Retinal pigment epithelial cell (primary cell): ENCODE data around the gene ANKRD17.

ENCODE experiments used
- DNase-seq: peaks from one replicate; pipeline ENCODE4 v3.0.0-alpha.2; 2010; ENCODE audit warnings: low read depth
- H3K4me3 ChIP-seq: 2 replicates; pipeline ENCODE4 v1.5.1; 2011; ENCODE audit warnings: mild to moderate bottlenecking, low read length, control low read depth, moderate library complexity
- CTCF ChIP-seq: conservative IDR thresholded peaks from 2 replicates; pipeline ENCODE4 v1.5.1; 2011; ENCODE audit warnings: low read depth, low read length, control low read depth, inconsistent platforms

The ANKRD17 gene

GRCh38 chr4:73152893-73153292 is 105.7 kb downstream of the ANKRD17 start:
- TF ChIP-seq CTCF, result no peak
- H3K4me3 ChIP-seq, result no peak overlapping the region
- no peak for DNase-seq

- TF ChIP-seq CTCF, result no peak
- DNase-seq, result no peak
- H3K4me3 ChIP-seq, result no peak overlapping the region
Observed at GRCh38 chr4:73142995-73143547, 115.5 kb downstream of the ANKRD17 start.

GRCh38 chr4:73139991-73140390 is 118.6 kb downstream of the ANKRD17 start:
- TF ChIP-seq CTCF, result no peak
- H3K4me3 ChIP-seq, result no peak overlapping the region
- no peak for DNase-seq

DNA sequence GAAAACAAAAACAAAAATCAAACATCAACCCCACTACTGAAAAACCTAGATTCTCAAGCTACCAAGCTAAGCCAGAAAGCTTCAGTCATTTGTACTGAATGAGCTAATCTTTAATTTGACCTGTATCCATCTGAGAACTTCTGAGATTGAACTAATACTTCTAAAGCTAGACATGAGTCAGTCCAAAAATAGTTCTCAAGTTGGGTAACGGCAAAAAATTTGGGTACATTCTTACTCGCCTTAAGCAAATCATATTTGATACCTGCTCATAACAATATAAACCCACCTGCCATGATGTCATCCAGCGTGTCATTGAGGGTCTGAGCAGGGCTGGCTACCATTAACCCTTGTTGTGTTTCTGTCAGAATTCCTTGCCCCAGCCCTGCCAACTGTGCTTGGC is 119.4 kb downstream of the ANKRD17 start:
- TF ChIP-seq CTCF, result no peak
- no peak for DNase-seq
- H3K4me3 ChIP-seq, result no peak overlapping the region

DNA sequence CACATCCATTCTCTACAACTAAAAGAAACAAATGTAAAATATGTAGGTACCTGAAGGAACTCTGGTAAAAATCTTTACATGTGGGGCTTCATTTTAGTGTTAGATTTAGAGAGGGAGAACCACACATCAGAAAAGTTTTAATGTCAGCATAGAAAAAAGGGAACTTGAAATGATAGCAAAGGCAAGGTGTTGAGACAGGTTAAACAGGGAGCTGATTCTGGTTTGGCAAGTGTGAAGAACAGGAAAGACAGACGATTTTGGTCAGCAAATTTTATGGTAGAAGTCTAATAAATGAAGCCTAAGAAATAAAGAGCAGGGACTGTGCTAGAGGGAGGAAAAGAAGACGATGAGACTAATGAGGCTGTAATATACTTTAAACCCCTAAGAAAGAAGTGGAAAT is 121.5 kb downstream of the ANKRD17 start:
- no peak for TF ChIP-seq CTCF
- H3K4me3 ChIP-seq, result no peak overlapping the region
- DNase-seq, result no peak

GRCh38 chr4:73133784-73134183 is 124.8 kb downstream of the ANKRD17 start:
- no peak overlapping the region for H3K4me3 ChIP-seq
- no peak for TF ChIP-seq CTCF
- no peak for DNase-seq

GRCh38 chr4:73131281-73131680 is 127.3 kb downstream of the ANKRD17 start:
- H3K4me3 ChIP-seq, result no peak overlapping the region
- DNase-seq, result no peak
- no peak for TF ChIP-seq CTCF
